GM12872 (cell line): ENCODE results near the gene F3.

Experiments
- CTCF ChIP-seq: IDR thresholded peaks from 3 replicates; pipeline ENCODE4 v1.5.1; 2011; ENCODE audit warnings: low read depth, mild to moderate bottlenecking, low read length, moderate library complexity; ENCODE audit not compliant: insufficient read depth

The F3 gene

GRCh38 chr1:94578856-94579255, 37.3 kb upstream of the F3 start:
- no peak for TF ChIP-seq CTCF

- no peak for TF ChIP-seq CTCF
Measured at GRCh38 chr1:94572780-94573179, 31.2 kb upstream of the F3 start.

GRCh38 chr1:94565901-94566300, 24.3 kb upstream of the F3 start:
- no peak for TF ChIP-seq CTCF

- TF ChIP-seq CTCF = no peak
Measured at GRCh38 chr1:94562519-94563260, 21.1 kb upstream of the F3 start.

- no peak for TF ChIP-seq CTCF
Measured at GRCh38 chr1:94560333-94560732, 18.8 kb upstream of the F3 start.

- TF ChIP-seq CTCF = no peak
Measured at GRCh38 chr1:94559921-94560320, 18.4 kb upstream of the F3 start.

GRCh38 chr1:94555091-94555490, 13.5 kb upstream of the F3 start:
- TF ChIP-seq CTCF = no peak

GRCh38 chr1:94554580-94554979, 13.0 kb upstream of the F3 start:
- TF ChIP-seq CTCF = no peak
